Globus pallidus (tissue), 1 donor: ENCODE results near the gene MTA1.

Source experiments
- DNase-seq: peaks from one replicate; pipeline ENCODE4 v3.0.0-alpha.2; 2015; ENCODE audit warnings: low spot score

The MTA1 gene

DNA sequence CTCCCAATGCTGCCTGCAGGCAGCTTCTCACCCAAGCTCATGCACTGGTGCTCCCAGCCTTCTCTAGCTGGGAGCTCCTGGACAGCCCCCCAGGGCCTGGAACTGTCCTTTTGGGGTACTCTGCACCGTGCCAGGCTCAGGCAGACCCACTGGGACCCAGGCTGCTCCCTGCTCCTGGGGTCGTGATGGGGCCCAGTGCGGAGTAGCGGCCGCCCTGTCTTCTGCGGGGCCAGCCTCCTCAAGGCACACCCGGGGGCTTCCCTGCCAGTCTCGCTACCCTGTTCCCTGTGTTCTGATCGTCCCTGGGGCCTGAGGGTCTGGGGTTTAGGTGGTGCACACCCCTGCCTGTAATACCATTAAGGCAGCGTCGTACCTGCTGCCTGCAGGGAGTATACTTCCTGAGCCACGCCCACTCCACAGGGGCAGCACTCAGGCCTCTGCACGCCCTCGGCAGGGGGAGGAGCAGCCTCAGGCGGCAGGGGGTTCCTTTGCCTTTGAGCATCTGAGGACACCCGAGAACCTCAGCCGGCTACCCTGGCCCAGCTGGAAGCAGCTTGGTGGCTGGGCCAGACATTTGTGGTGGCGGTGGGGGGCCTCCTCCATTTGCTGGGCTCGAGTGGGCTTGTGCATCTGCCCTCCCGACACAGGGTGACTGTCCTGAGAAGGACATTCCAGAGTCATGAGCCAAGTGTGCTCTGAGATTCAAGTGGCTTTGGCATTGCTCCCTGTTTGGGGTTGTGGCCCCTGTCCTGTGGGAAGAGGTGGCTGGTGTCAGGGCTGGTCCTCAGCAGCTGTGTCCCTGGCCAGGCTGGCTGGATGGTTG lies 45.8 kb downstream of the MTA1 start:
- DNase-seq, result no peak

DNA sequence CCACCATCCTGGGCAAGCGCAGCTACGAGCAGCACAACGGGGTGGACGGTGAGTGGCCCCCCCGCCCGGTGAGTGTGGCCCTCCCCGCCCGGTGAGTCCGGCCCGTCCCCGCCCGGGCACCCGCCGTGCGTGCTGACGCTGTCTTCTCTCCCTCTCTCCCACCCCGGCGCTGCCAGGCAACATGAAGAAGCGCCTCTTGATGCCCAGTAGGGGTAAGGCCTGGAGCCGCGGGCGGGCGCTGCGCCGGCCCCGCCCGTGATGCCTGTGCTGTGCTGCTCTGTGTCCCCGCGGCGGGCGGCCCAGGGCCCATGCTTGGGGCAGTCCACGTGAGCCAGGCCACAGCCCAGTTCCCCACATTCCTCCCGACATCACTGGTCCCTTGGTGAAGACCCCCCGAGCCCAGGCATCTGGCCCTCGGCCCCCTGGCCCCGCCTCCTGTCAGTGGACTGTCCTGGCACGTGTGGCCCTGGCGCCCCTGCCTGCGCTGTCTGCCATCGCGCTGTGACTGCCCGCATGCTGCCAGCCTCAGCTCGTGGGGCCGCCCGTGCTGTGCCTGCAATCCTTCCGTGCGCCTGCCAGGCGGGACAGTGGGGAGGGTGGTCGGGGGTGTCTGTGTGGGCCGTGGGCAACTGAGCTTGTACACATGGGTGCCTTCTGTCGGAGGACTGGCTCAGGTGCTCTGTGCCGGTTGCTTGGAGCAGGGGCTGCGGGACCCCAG lies 47.1 kb downstream of the MTA1 start:
- DNase-seq, result no peak

DNA sequence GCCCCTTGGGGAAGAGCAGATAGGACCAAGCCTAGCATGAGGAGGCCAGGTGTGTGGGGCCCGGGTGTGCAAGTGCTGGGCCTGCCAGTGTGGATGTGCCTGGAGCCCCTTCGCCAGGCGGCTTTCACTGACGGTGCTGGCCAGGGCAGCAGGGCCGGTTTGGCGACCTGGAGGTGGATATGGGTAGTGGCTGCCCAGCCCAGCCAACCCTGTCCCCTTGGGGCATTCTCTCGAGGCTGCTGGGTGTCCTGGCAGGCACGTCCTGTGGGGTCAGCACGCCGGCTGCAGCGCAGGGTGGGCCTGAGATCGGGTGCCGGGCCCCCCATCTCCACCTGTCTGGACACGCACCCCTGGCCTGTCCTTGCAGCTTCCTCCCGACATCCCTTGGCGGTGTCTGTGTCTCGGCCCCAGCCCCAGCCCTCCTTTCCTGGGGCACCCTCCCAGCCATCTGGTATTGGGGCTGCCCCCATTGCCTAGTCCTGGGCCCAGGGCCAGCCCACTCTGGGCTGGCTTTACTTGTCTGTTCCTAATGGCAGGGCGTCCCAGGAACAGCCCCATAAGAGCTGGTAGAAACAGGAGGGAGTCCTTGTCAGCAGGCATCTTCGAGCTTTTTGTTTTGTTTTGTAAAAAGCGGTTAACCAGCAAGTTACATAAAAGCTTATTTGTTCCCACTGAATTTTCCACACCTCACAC lies 47.8 kb downstream of the MTA1 start:
- DNase-seq, result no peak

DNA sequence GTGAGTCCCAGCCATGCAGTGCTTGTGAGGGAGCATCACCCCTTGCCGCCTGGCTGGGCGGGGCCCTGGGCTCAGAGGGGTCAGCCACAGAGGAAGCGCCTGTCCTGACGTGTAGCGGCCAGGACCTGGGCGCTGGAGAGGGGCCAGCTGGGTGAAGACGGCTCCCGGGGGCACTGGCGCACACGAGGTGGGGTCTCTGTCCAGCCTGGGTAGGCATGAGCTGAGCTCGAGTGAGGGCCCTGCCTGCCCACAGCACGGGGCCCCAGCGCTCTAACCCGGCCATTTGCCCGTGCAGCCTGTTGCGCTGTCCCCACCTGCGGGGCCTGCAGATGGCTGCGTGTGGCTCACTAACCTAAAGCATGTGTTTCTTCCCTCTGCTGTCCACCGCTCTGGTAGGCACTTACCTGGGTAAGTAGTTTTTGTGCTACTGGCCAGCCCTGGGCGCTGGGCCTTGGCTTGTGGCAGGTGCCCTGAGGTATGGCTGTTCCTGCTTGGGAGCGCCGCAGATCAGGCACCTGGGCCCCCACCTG lies 48.4 kb downstream of the MTA1 start:
- no peak for DNase-seq

DNA sequence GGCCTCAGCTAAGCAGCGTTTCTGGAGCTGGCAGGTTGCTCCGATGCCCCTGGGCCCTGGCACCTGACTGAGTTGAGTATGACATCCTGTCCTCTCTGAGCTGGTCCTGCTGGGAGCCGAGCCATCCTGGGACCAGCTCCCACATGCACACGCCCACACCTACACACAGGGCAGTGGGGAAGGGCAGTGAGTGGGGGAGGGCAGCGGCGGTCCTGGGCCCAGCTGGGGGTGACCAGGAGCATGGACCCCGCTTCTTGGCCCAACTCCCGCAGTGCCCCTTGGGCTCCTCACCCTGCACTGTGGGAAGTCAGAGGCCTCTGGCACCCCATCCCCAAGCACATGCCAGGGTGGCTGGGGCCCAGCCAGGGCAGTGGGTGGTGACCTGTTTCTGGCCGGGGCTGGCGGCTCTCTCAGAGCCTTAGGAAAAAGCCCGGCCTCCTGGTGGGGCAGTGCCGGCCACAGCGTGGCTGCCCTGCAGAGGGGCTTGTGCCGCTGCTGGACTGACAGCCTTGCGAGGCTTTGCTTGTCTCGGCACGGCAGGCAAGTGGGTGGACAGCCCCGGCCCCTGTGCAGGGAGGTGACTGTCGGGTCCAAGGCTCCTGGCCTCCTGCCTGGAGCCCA lies 49.1 kb downstream of the MTA1 start:
- peak; percentile 32 for DNase-seq

DNA sequence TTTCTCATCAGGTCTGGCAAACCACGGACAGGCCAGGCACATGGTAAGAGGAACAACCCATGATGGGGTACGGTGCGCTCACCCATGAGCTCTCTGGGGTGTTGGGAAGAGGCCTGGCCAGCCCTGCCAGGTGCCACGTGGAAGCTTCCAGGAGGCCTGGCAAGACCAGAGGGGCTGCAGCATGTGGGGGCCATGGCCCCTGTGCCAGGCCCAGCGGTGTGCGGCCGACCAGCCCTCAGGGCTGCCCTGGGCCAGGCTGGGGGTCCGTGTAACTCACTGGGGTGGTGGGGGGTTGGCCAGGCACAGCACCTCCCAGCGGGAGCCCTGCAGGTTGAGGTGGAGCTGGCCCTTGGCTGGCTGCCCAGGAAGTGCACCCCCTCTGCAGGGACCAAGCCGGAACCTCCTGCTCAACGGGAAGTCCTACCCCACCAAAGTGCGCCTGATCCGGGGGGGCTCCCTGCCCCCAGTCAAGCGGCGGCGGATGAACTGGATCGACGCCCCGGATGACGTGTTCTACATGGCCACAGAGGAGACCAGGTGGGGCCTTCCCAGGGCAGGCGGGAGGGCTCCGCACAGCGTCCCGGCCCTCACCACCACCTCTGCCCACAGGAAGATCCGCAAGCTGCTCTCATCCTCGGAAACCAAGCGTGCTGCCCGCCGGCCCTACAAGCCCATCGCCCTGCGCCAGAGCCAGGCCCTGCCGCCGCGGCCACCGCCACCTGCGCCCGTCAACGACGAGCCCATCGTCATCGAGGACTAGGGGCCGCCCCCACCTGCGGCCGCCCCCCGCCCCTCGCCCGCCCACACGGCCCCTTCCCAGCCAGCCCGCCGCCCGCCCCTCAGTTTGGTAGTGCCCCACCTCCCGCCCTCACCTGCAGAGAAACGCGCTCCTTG lies 50.1 kb downstream of the MTA1 start:
- DNase-seq, result no peak

DNA sequence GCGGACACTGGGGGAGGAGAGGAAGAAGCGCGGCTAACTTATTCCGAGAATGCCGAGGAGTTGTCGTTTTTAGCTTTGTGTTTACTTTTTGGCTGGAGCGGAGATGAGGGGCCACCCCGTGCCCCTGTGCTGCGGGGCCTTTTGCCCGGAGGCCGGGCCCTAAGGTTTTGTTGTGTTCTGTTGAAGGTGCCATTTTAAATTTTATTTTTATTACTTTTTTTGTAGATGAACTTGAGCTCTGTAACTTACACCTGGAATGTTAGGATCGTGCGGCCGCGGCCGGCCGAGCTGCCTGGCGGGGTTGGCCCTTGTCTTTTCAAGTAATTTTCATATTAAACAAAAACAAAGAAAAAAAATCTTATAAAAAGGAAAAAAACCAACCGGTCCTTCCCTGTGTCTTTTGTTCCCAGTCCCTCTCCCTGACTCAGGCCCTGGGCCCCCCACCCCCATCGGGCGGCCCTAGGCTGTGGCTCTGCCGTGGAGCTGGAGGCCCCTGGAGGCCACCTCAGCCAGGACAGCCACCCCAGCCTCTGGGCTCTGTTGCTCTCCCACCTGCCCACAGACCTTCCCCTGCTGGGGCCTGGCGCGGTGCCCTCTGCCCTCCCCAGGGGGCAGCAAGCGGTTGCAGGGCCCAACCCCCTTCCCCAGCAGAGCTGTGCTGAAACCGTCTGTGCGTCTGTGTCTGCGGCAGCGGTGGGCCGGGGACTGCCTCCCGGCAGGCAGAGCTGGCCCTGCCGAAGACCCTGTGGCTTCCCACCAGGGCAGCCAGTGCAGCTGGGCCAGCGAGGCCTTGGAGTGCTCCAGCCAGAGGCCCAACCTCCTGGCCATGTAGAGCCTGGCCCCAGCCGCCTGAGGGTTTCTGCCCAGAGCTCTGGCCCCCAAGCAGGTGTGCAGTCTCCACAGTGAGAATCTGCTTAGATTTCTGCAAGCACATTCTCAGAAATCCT lies 51.0 kb downstream of the MTA1 start:
- no peak for DNase-seq

DNA sequence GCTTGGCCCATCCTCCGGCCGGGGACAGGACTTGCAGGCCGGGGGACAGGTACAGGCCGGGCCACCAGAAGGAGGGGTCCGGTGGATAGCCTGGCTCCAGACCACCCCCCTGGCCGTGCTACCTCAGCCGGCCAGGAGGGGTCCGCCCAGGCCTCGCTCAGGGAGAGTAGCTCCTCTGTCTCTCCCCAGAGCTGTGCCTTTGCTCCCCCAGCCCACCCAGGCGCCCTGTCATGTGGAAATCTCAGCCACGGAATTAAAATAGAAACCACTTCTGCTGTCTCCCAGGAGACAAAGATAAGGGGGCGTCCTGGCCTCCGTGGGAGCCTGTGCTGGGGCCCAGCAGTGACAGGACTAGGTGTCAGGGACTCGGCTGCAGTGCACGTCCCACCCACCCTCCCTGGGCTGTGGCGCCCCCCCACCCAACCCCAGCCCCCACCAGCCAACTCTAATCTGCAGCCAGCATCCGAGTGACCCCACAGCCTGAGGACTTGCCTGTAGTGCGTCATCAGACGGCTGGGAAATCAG lies 51.7 kb downstream of the MTA1 start:
- no peak for DNase-seq

DNA sequence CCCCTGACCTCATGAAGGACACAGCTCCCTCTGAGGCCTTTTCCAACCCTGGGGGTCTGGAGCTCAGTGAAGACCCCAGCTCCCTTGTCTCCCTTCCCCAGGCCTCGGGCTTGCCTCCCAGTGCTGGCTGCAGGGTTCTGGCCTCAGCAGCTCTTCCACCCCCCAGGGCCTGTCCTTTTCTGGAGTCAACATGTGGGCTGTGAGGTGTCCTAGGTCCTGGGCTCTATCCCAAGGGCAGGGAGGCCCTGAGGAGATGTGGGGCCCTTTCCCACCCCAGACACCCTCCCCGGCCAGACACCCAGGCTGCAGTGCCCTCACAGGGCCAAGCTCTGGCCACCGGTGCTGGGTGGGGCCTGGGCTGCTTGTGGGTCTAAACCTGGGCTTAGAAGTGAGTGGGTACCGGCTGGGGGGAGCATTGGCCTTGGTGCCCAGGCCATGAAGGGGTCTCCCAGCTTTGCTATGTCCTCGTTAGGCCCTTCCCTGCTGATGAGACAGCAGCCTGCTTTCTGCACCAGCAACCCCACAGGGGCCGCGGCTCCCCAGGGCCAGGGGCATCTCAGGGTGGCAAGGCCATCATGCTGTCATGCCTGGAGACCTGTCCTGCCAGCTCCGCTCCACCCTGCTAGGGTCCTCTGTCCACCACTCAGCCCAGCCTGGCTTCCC lies 52.3 kb downstream of the MTA1 start:
- DNase-seq, result no peak

DNA sequence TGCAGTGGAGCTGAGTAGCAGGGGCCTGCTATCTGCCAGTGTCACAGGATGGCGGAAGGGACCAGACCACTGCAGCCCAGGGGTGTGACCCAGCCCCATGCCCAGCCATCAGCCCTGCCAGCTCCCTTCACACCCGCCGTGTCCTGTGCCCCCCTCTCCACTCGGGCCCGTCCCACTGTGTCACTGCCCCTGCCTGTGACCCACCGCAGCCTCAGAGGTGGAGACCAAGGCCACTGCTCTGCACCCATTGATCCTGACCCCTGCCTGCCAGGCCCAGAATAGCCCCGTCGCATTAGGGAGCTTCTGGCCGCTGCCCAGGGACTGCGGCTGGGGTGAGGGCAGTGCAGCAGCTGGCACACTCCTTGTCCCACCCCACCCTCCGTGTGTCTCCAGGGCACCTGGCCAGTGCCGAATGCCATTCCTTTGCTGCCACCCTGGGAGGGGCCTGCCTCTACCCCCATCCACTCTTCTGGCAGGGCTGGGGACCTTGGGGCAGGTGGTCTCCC lies 52.9 kb downstream of the MTA1 start:
- DNase-seq, result no peak

DNA sequence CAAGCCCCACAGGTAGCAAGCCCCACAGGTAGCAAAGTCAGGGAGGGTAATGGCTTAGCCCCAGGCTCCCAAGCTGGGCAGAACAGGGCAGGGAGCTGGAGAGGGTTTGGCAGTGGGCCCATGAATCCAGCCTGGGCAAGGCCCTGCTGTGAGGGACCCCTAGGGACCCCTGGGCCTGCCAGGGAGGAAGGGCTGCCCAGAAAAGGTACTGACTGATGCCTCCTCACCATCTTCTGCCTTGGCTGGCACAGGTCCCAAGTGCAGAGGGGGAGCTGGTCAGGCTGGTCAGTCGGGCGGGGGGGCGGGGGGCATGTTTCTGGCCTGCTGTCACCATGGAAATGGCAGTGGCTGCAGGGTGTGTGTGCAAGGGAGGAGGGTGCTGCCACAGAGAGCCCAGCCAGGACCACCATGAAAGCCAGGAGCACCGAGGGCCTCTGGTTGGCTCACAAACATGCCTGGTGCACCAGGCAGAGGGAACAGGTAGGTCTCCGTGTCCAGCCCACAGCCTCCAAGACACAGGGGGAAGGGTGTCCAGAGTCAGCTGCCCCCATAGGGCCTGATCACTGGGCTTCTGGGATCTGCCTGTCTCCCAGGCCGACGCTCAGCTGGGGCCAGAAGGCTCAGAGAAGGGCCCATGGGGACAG lies 53.5 kb downstream of the MTA1 start:
- DNase-seq, result no peak

DNA sequence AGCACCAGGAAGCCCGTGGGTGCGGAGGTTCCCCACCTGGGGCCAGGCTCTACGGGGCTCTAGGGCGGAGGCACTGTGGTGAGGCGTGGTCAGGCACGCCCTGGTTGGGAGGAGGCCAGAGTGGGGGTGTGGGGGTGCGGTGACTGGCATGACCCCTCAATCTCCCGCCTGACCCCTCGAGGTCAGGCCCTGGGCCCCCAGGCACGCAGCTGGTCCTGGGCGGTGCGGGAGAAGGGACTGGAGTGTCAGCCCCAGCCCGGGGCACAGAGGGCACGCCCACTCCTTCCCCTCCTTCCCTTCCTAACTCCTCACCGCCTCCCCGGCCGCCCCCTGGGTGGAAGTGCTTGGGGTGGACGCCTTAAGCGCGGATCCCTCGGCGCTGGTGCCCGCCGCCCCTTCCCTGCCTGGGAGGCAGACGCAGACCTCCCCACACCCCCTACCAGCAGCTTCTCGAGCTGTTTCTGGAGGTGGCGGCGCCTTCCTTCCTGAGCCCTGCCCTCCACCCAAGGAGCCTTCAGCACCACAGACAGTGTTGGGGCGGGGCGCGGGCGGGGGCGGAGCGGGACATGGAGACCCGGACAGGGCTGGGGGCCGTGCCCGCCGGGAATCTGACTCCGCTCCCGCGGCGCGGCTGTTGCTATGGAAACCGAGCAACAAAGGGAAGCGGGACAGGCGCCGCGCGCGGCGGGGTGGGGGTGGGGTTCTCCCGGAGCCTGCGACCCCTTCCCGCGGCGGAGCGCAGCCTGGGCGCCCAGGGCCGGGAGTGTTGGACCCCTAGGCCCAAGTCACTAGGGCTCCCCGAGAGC lies 54.3 kb downstream of the MTA1 start:
- peak; percentile 41 for DNase-seq

DNA sequence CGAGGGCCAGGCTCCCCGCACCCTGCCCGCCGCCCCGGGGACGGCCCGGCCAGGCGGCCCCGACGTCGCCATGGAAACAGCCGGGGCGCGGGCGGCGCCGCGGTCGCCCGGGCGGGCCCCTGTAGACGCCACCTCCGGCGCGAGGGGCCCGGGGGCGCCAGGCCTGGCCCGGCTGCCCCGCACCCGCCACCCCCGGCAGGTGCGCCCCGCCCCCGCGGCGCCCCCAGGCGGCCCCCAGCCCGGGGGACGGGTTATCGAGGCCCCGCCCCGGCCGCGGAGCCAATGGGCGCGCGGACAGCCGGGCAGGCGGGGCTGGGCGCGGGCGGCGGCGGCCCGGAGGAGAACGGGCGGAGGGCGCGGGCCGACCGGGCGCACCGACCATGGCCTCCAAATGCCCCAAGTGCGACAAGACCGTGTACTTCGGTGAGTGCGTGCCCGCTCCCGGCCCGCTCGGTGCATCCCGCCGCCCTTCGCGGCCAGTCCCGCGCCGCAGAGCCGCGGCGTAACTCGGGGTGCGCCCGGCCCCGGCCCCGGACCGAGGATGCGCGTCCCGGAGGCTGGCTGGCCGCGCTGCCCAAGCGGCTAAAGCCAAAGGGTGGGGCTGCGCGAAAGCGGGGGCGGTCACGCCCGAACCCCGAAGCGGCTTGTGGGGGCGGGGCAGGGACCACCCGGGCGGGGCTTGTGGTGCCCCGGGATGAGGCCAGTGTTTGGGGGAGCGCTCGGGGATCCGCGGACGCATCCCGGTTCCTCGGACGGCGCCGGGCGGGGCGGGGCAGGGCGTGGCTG lies 55.0 kb downstream of the MTA1 start, which contains the start of gene CRIP2:
Gene CRIP2 (plus strand): TSS at position 339 of the 786 bp plus-strand sequence. CDS start 42 bp downstream, at position 381.
- DNase-seq, result peak; percentile 40

DNA sequence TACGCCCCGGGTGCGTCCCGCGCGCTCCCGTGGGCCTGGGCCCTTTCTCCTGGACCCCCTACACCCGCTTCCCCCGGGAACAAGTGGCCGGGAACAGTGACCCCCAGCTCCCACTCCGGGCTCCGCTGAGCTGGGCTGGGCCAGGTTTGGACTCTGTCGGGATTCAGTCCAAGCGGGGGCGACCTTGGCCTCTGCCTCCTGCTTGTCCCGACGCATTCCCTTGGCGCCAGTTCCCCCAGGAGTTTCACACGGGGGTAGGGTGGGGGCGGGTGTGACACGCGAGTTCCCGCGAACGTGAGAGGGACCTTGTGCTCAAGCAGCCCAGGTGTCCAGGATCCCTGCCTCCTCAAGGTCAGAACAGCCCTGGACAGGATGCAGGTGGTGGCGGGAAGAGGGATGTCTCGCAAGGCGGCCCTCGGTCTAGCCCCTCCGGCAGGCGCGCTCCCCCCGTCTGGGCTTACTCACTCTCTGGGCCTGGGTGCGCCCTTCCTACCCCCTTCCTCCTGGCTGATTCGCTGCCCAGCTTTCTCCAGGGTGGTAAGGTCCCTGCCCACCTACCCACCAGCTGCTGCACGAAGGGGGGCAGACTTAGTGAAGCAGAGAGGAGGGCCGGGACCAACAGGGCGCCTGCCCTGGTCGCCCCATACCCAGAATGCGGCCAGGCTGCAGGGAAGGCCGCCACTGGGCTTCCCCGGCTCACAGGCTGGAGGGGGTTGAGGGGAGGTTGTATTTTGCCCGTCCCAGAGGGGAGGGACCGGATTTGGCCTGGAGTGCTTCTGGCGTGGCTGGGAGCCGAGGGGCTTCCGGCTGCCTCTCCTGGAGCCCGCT lies 55.9 kb downstream of the MTA1 start:
- peak; percentile 30 for DNase-seq

DNA sequence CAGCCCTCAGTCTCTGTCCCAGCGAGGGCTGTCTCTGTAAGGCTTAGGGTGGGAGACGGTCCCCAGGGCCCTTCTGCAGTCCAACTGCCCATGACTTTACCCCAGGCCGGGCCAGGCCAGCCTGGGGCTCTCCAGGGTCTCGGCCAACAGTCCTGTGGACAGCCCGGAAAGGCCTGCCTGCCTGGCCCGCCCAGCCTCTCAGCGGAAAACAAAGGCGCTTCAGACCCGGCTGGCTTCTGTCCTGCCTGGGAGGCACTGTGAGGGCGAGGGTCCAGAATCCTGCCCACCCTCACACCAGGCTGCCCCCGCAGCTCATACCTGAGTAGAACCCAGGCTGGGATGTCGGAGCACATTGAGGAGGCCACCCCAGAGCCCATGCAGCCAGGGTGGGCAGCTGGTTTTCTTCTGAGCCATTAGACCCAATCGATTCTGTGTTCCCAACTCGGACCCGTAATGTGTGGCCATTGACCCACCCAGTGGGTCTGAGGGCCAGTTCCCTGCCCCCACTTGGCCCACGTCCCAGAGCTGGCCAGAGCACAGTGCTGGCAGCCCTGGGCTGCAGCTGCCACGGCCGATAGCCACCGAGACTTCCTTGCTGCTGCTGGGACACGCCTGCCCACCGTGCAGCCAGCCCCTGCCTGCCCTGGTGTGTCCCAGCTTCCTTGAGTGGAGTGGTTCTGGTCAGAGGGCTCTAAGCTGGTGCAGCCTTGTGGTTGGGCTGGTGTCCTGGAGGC lies 56.6 kb downstream of the MTA1 start:
- DNase-seq, result peak; percentile 90
